ENCODE results near the gene WDR7.

GRCh38 chr18:56756966-56757365, 105.8 kb downstream of the WDR7 start:
- TF ChIP-seq RCOR1 (IDR thresholded peaks at IDR 0.05; ENCODE audit: low read depth, low read length) (no peak), RAD21 (conservative IDR thresholded peaks at IDR 0.05 in 1 of 2, IDR thresholded peaks at IDR 0.05 in 1 of 2) (no peak), E2F6 (IDR thresholded peaks at IDR 0.05; ENCODE audit: borderline replicate concordance, low read depth) (no peak), ZFP36 (IDR thresholded peaks at IDR 0.05; ENCODE audit: borderline replicate concordance, partially characterized antibody) (no peak), CTCF (IDR thresholded peaks at IDR 0.05) (no peak), ZSCAN20 (CRISPR knock-in tag; IDR thresholded peaks at IDR 0.05) (no peak), SREBF2 (IDR thresholded peaks at IDR 0.05) (no peak), JUNB (IDR thresholded peaks at IDR 0.05) (no peak), MAX (IDR thresholded peaks at IDR 0.05) (no peak), CEBPB (IDR thresholded peaks at IDR 0.05) (no peak), REST (IDR thresholded peaks at IDR 0.05) (no peak), EP300 (IDR thresholded peaks at IDR 0.05) (no peak), HOXA7 (CRISPR knock-in tag; IDR thresholded peaks at IDR 0.05) (no peak)

Measured in A549 (cell line).